Measurements from ENCODE around the gene LCE7A.

The LCE7A gene

GRCh38 chr1:152836870-152837269 lies 22.9 kb upstream of the LCE7A start:
- no peak for TF ChIP-seq CTCF (IDR thresholded peaks at IDR 0.05; ENCODE audit: low read depth, low read length)
- no peak for DNase-seq (ENCODE audit: extremely low read depth, low read depth)

GRCh38 chr1:152842556-152842955 lies 17.2 kb upstream of the LCE7A start, which contains the start of gene LCE6A:
Gene LCE6A (plus strand): TSS chr1:152842856. CDS start chr1:152843521, 665 bp downstream.
- no peak for TF ChIP-seq CTCF (IDR thresholded peaks at IDR 0.05; ENCODE audit: low read depth, low read length)
- DNase-seq (ENCODE audit: extremely low read depth, low read depth): no peak

GRCh38 chr1:152855661-152856060 lies 4.1 kb upstream of the LCE7A start:
- no peak for DNase-seq (ENCODE audit: extremely low read depth, low read depth)
- TF ChIP-seq CTCF (IDR thresholded peaks at IDR 0.05; ENCODE audit: low read depth, low read length): no peak

GRCh38 chr1:152858062-152858461 lies 1.7 kb upstream of the LCE7A start:
- no peak for DNase-seq (ENCODE audit: extremely low read depth, low read depth)
- no peak for TF ChIP-seq CTCF (IDR thresholded peaks at IDR 0.05; ENCODE audit: low read depth, low read length)

GRCh38 chr1:152860129-152860528 lies 333 bp downstream of the LCE7A start:
- TF ChIP-seq CTCF (IDR thresholded peaks at IDR 0.05; ENCODE audit: low read depth, low read length): no peak
- DNase-seq (ENCODE audit: extremely low read depth, low read depth): no peak

- TF ChIP-seq CTCF (IDR thresholded peaks at IDR 0.05; ENCODE audit: low read depth, low read length): no peak
- DNase-seq (ENCODE audit: extremely low read depth, low read depth): no peak
Observed at GRCh38 chr1:152861374-152861773, 1.6 kb downstream of the LCE7A start.

- no peak for TF ChIP-seq CTCF (IDR thresholded peaks at IDR 0.05; ENCODE audit: low read depth, low read length)
- DNase-seq (ENCODE audit: extremely low read depth, low read depth): no peak
Observed at GRCh38 chr1:152864443-152864842, 4.6 kb downstream of the LCE7A start.

Measured in AG09319 (cell line).